Measurements from ENCODE around the gene GYPB.
"Not testable (repeated sequence)": the region's sequence is repeated elsewhere in the genome, so short reads cannot be mapped to it uniquely, and the experiment has no call there.

DNA sequence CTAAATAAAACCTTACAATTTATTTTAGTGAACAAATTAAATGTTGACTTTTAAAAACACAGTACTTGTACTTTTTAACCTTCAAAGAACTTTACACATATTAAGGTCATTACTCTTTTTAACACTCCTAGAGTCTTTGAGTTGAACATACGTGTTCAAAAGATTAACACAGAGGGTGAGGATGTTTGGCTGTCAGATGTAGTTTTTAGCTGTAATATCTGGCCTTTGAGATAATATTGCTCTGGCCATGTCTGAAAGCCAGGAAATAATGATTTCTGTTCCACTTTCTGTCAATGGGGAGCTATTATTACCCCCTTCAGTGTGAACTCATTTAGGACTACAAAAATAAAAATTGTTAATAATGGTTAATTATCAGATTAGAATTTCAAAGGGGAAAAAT, 71.7 kb downstream of the GYPB start:
- not testable (repeated sequence) for TF ChIP-seq CTCF (IDR thresholded peaks at IDR 0.05); POLR2A (IDR thresholded peaks at IDR 0.05; ENCODE audit: low read depth); POLR2AphosphoS5 (IDR thresholded peaks at IDR 0.05); EP300 (IDR thresholded peaks at IDR 0.05)
